ENCODE results near the gene TCAP. TPM values are rescaled to one million over a fixed set of nuclear protein-coding genes. Genes with fewer than 3 reads are reported as not detected.

Gene TCAP
- total and polyA plus RNA-seq, 2 experiments from 2014 or later: 0.61 to 2.1 TPM

DNA sequence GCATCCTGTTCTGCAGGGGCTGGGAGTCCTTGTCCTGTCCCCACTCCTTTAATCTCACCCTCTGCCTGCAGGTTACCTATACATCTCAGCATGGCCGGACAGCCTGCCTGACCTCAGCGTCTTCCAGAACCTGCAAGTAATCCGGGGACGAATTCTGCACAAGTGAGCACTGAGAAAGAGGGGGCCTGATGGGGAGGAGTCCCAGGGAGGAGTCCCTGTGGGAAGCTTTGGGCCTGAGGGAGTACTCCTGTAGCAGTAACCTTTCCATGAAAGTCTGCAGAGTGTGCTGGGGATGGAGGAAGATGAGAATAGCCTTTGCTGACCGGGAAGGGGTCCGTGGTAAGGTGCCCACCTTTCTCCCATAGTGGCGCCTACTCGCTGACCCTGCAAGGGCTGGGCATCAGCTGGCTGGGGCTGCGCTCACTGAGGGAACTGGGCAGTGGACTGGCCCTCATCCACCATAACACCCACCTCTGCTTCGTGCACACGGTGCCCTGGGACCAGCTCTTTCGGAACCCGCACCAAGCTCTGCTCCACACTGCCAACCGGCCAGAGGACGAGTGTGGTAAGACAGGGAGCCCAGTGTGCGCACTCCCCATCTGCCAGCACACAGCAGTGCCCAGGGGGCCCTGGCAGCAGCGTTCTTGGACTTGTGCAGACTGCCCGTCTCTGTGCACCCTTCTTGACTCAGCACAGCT lies 50.4 kb downstream of the TCAP start:
- peaks cover 9% of the 10 kb centered on the region; the same call in 1 of the 2 replicates for H3F3A ChIP-seq (replicated peaks; ENCODE audit: low read depth)
- no peaks in the 10 kb centered on the region for H3K27me3 ChIP-seq (ENCODE audit: insufficient read depth)
- ATAC-seq: no peak
- TF ChIP-seq EZH2 (IDR thresholded peaks at IDR 0.05; ENCODE audit: low read depth, unreplicated experiment): no peak
- TF ChIP-seq CREB1 (CRISPR knock-in tag; IDR thresholded peaks at IDR 0.05; ENCODE audit: low read depth): no peak
- no peak for TF ChIP-seq ZNF331 (CRISPR knock-in tag; IDR thresholded peaks at IDR 0.05; ENCODE audit: low read depth)
- no peak for TF ChIP-seq NANOG (IDR thresholded peaks at IDR 0.05; ENCODE audit: borderline replicate concordance)
- TF ChIP-seq, protein P1, sequence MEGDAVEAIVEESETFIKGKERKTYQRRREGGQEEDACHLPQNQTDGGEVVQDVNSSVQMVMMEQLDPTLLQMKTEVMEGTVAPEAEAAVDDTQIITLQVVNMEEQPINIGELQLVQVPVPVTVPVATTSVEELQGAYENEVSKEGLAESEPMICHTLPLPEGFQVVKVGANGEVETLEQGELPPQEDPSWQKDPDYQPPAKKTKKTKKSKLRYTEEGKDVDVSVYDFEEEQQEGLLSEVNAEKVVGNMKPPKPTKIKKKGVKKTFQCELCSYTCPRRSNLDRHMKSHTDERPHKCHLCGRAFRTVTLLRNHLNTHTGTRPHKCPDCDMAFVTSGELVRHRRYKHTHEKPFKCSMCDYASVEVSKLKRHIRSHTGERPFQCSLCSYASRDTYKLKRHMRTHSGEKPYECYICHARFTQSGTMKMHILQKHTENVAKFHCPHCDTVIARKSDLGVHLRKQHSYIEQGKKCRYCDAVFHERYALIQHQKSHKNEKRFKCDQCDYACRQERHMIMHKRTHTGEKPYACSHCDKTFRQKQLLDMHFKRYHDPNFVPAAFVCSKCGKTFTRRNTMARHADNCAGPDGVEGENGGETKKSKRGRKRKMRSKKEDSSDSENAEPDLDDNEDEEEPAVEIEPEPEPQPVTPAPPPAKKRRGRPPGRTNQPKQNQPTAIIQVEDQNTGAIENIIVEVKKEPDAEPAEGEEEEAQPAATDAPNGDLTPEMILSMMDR (conservative IDR thresholded peaks at IDR 0.05; ENCODE audit: low read depth in 2 of 2): no peak
- no peak for TF ChIP-seq ETS1 (IDR thresholded peaks at IDR 0.05)
- TF ChIP-seq EZH2phosphoT487 (IDR thresholded peaks at IDR 0.05; ENCODE audit: unreplicated experiment): no peak
- no peaks in the 10 kb centered on the region for H3K4me1 ChIP-seq (ENCODE audit: insufficient read depth)
- no peak overlapping the region for H3K4me3 ChIP-seq
- Mint-ChIP-seq H3K27ac (no peak overlapping the region), H3K36me3 (ENCODE audit: low read depth) (peaks cover 91% of the 10 kb centered on the region), H3K4me3 (no peak overlapping the region), H3K27me3 (ENCODE audit: insufficient read depth, low read depth, poor library complexity) (peaks cover 20% of the 10 kb centered on the region), H3K4me1 (no peaks in the 10 kb centered on the region), H3K9me3 (no peaks in the 10 kb centered on the region)
- no peak overlapping the region for H3K4me2 ChIP-seq
- no peaks in the 10 kb centered on the region for H3K79me2 ChIP-seq (replicated peaks; ENCODE audit: insufficient read depth)
- peaks cover 10% of the 10 kb centered on the region for H4K20me1 ChIP-seq (replicated peaks; ENCODE audit: insufficient read depth)
- no peak for DNase-seq (ENCODE audit: low spot score)
- H3K27ac ChIP-seq (ENCODE audit: low read depth): no peak overlapping the region
- peaks cover 43% of the 10 kb centered on the region for H3K36me3 ChIP-seq (ENCODE audit: insufficient read depth)
- H3K9me2 ChIP-seq (ENCODE audit: insufficient read depth): no peaks in the 10 kb centered on the region
- H2AFZ ChIP-seq: no peak overlapping the region

Other genes starting within 250 kb of the TCAP start
- 32.5 and 42.3 TPM in 2 replicates for gene MED1, start 214.1 kb upstream of the TCAP start, total RNA-seq (2014; rRNA removed; shearing (Covaris generic))
- 17.9 and 19.0 TPM in 2 replicates for gene MED1, start 214.1 kb upstream of the TCAP start, polyA plus RNA-seq (2016; fragmentation: Nextera tagmentation; extraction: Ambion mirVana)
- 55.3 and 57.6 TPM in 2 replicates for gene CDK12, start 203.9 kb upstream of the TCAP start, total RNA-seq (2014; rRNA removed; shearing (Covaris generic))
- gene CDK12, start 203.9 kb upstream of the TCAP start, polyA plus RNA-seq (2016; fragmentation: Nextera tagmentation; extraction: Ambion mirVana): 19.3 and 20.9 TPM in 2 replicates
- gene NEUROD2, start 57.4 kb upstream of the TCAP start, total RNA-seq (2014; rRNA removed; shearing (Covaris generic)): not detected in 2 replicates
- not detected in 2 replicates for gene NEUROD2, start 57.4 kb upstream of the TCAP start, polyA plus RNA-seq (2016; fragmentation: Nextera tagmentation; extraction: Ambion mirVana)
- 1.5 and 3.4 TPM in 2 replicates for gene PPP1R1B, start 38.4 kb upstream of the TCAP start, total RNA-seq (2014; rRNA removed; shearing (Covaris generic))
- gene PPP1R1B, start 38.4 kb upstream of the TCAP start, polyA plus RNA-seq (2016; fragmentation: Nextera tagmentation; extraction: Ambion mirVana): 3.7 and 5.4 TPM in 2 replicates
- 39.7 and 53.3 TPM in 2 replicates for gene STARD3, start 28.2 kb upstream of the TCAP start, total RNA-seq (2014; rRNA removed; shearing (Covaris generic))
- 26.4 and 31.5 TPM in 2 replicates for gene STARD3, start 28.2 kb upstream of the TCAP start, polyA plus RNA-seq (2016; fragmentation: Nextera tagmentation; extraction: Ambion mirVana)
- 1.9 and 2.3 TPM in 2 replicates for gene PNMT, start 3.1 kb downstream of the TCAP start, total RNA-seq (2014; rRNA removed; shearing (Covaris generic))
- gene PNMT, start 3.1 kb downstream of the TCAP start, polyA plus RNA-seq (2016; fragmentation: Nextera tagmentation; extraction: Ambion mirVana): 2.5 and 4.4 TPM in 2 replicates
- gene PGAP3, start 22.7 kb downstream of the TCAP start, total RNA-seq (2014; rRNA removed; shearing (Covaris generic)): 10.7 and 12.8 TPM in 2 replicates
- 7.0 and 8.2 TPM in 2 replicates for gene PGAP3, start 22.7 kb downstream of the TCAP start, polyA plus RNA-seq (2016; fragmentation: Nextera tagmentation; extraction: Ambion mirVana)
- gene ERBB2, start 34.7 kb downstream of the TCAP start, total RNA-seq (2014; rRNA removed; shearing (Covaris generic)): 193 and 196 TPM in 2 replicates
- gene ERBB2, start 34.7 kb downstream of the TCAP start, polyA plus RNA-seq (2016; fragmentation: Nextera tagmentation; extraction: Ambion mirVana): 44.9 and 46.2 TPM in 2 replicates
- 24.3 and 37.1 TPM in 2 replicates for gene MIEN1, start 65.2 kb downstream of the TCAP start, total RNA-seq (2014; rRNA removed; shearing (Covaris generic))
- gene MIEN1, start 65.2 kb downstream of the TCAP start, polyA plus RNA-seq (2016; fragmentation: Nextera tagmentation; extraction: Ambion mirVana): 91.8 and 106 TPM in 2 replicates
- 23.1 and 28.9 TPM in 2 replicates for gene GRB7, start 72.6 kb downstream of the TCAP start, total RNA-seq (2014; rRNA removed; shearing (Covaris generic))
- gene GRB7, start 72.6 kb downstream of the TCAP start, polyA plus RNA-seq (2016; fragmentation: Nextera tagmentation; extraction: Ambion mirVana): 12.8 and 13.1 TPM in 2 replicates
- gene IKZF3, start 199.0 kb downstream of the TCAP start, total RNA-seq (2014; rRNA removed; shearing (Covaris generic)): 0.76 and 1.4 TPM in 2 replicates
- 0.05 and 0.11 TPM in 2 replicates for gene IKZF3, start 199.0 kb downstream of the TCAP start, polyA plus RNA-seq (2016; fragmentation: Nextera tagmentation; extraction: Ambion mirVana)
- gene ZPBP2, start 202.9 kb downstream of the TCAP start, total RNA-seq (2014; rRNA removed; shearing (Covaris generic)): not detected in 2 replicates
- 0.28 TPM in 1 of 2 replicates, not detected in the other for gene ZPBP2, start 202.9 kb downstream of the TCAP start, polyA plus RNA-seq (2016; fragmentation: Nextera tagmentation; extraction: Ambion mirVana)